ENCODE data around the gene RAB35. TPM values are rescaled to one million over a fixed set of nuclear protein-coding genes. Genes with fewer than 3 reads are reported as not detected.

RAB35 gene
- polyA plus RNA-seq, 1 of the 3 experiments (the other 2 are of a cell fraction): 41.8 TPM

- no peak overlapping the region for H3K27ac ChIP-seq (ENCODE audit: low read depth in 2 of 2, low read length in 1 of 2)
- peaks cover 0 to 2% of the 10 kb centered on the region in 2 experiments; a peak in 1 of 4 replicates for H3K4me1 ChIP-seq (ENCODE audit: control insufficient read depth in 1 of 2, insufficient read depth in 2 of 2, low read depth in 1 of 2, low read length in 1 of 2)
- no peaks in the 10 kb centered on the region for H3K36me3 ChIP-seq (replicated peaks in 1 of 2; ENCODE audit: control insufficient read depth in 1 of 2, insufficient read depth in 2 of 2, low read length in 1 of 2)
- H3F3A ChIP-seq (replicated peaks; ENCODE audit: insufficient read depth): no peaks in the 10 kb centered on the region
- DNase-seq: no peak
- TF ChIP-seq ELF1 (IDR thresholded peaks at IDR 0.05): no peak
- no peak for TF ChIP-seq NRF1 (IDR thresholded peaks at IDR 0.05; ENCODE audit: low read depth, low read length)
- TF ChIP-seq USF2 (IDR thresholded peaks at IDR 0.05; ENCODE audit: borderline replicate concordance, low read depth, low read length): no peak
- no peak for TF ChIP-seq ZBTB33 (IDR thresholded peaks at IDR 0.05; ENCODE audit: borderline replicate concordance, low read depth)
- no peaks in the 10 kb centered on the region for H3K27me3 ChIP-seq (ENCODE audit: insufficient read depth)
- no peaks in the 10 kb centered on the region for H3K79me2 ChIP-seq (ENCODE audit: insufficient read depth)
- ChIA-PET POLR2A (no interaction called here), CTCF (no interaction called here)
- no peaks in the 10 kb centered on the region for H4K20me1 ChIP-seq (ENCODE audit: insufficient read depth)
- 93% methylated on average over 2 of the region's 2 CpGs for WGBS (ENCODE audit: low lambda C conversion rate)
- no peak overlapping the region for H3K4me3 ChIP-seq (ENCODE audit: low read depth in 2 of 2, low read length in 1 of 2)
- H3K9me3 ChIP-seq: no peaks in the 10 kb centered on the region
- no peaks in the 10 kb centered on the region for H3K9me2 ChIP-seq
- H3K9ac ChIP-seq: no peak overlapping the region
- H2AFZ ChIP-seq (ENCODE audit: low read depth): no peak overlapping the region
- no peak overlapping the region for H3K4me2 ChIP-seq
These were observed 34.9 kb downstream of the RAB35 start for GRCh38 chr12:120081641-120082040.

- H3K9ac ChIP-seq: no peak overlapping the region
- H3K36me3 ChIP-seq (replicated peaks in 1 of 2; ENCODE audit: control insufficient read depth in 1 of 2, insufficient read depth in 2 of 2, low read length in 1 of 2): no peaks in the 10 kb centered on the region
- no peak overlapping the region for H3K27ac ChIP-seq (ENCODE audit: low read depth in 2 of 2, low read length in 1 of 2)
- ChIA-PET POLR2A (no interaction called here), CTCF (interaction anchor here (0.6 to 1.3 kb wide), 2 partner anchors 32 to 714 kb away, joined by 3 to 4 read pairs; no protein-coding TSS in a partner anchor)
- no peak overlapping the region for H3K4me3 ChIP-seq (ENCODE audit: low read depth in 2 of 2, low read length in 1 of 2)
- H3K4me2 ChIP-seq: no peak overlapping the region
- no peak overlapping the region for H2AFZ ChIP-seq (ENCODE audit: low read depth)
- no peaks in the 10 kb centered on the region; the same call in 1 of the 2 replicates for H3K27me3 ChIP-seq (ENCODE audit: insufficient read depth)
- H4K20me1 ChIP-seq (ENCODE audit: insufficient read depth): no peaks in the 10 kb centered on the region
- no peaks in the 10 kb centered on the region for H3K9me3 ChIP-seq
- no peaks in the 10 kb centered on the region; a peak in 1 of 4 replicates for H3K4me1 ChIP-seq (ENCODE audit: control insufficient read depth in 1 of 2, insufficient read depth in 2 of 2, low read depth in 1 of 2, low read length in 1 of 2)
- no peaks in the 10 kb centered on the region for H3F3A ChIP-seq (replicated peaks; ENCODE audit: insufficient read depth)
- H3K9me2 ChIP-seq: no peaks in the 10 kb centered on the region
- no peak for DNase-seq
- H3K79me2 ChIP-seq (ENCODE audit: insufficient read depth): no peaks in the 10 kb centered on the region
- whole genome bisulfite sequencing (ENCODE audit: low lambda C conversion rate): 56% methylated on average over 9 of the region's 9 CpGs
- TF ChIP-seq EP300 (IDR thresholded peaks at IDR 0.05; ENCODE audit: borderline replicate concordance in 1 of 2, low read depth in 1 of 2, low read length in 1 of 2) (no peak), NFIC (IDR thresholded peaks at IDR 0.05; ENCODE audit: borderline replicate concordance) (no peak), GABPA (IDR thresholded peaks at IDR 0.05; ENCODE audit: low read depth) (no peak), ZBTB33 (IDR thresholded peaks at IDR 0.05; ENCODE audit: borderline replicate concordance, low read depth) (no peak), FOXJ3 (CRISPR knock-in tag; IDR thresholded peaks at IDR 0.05) (no peak), FOXM1 (IDR thresholded peaks at IDR 0.05; ENCODE audit: low read depth) (no peak), REST (IDR thresholded peaks at IDR 0.05; ENCODE audit: low read depth, low read length) (no peak), POLR2AphosphoS5 (IDR thresholded peaks at IDR 0.05; ENCODE audit: low read depth, low read length) (no peak), SMC3 (IDR thresholded peaks at IDR 0.05; ENCODE audit: low read depth, low read length) (no peak), USF1 (IDR thresholded peaks at IDR 0.05; ENCODE audit: borderline replicate concordance, low read depth) (no peak)
These were observed 36.8 kb downstream of the RAB35 start for GRCh38 chr12:120079411-120080400.

All from SK-N-SH (cell line).